ENCODE data around the gene ADGRV1.

GRCh38 chr5:91206103-91206502 is 647.5 kb downstream of the ADGRV1 start:
- TF ChIP-seq POLR2A (IDR thresholded peaks at IDR 0.05), result no peak
- no peak for TF ChIP-seq CTCF (IDR thresholded peaks at IDR 0.05)

Measured in thyroid gland (tissue), 4 donors.